ACC112 (cell line): ENCODE data around the gene ADAMTS8.

Experiments
- H2AFZ ChIP-seq: fragments of 200-600 bp; sonication (generic); one replicate; pipeline ENCODE4 v1.6.0; 2017; ENCODE audit warnings: antibody characterized with exemption, low read length; ENCODE audit not compliant: unreplicated experiment
- H3K27ac ChIP-seq: fragments of 200-600 bp; sonication (generic); 2 replicates; pipeline ENCODE4 v1.5.1; 2014; ENCODE audit warnings: low read depth, mild to moderate bottlenecking, antibody characterized with exemption, low read length, moderate library complexity
- H3K27me3 ChIP-seq: fragments of 200-600 bp; sonication (generic); 2 replicates; pipeline ENCODE4 v1.6.1; 2014; ENCODE audit warnings: mild to moderate bottlenecking, antibody characterized with exemption, low read length, moderate library complexity, mixed read lengths; ENCODE audit not compliant: insufficient read depth
- H3K36me3 ChIP-seq: fragments of 200-600 bp; sonication (generic); 2 replicates; pipeline ENCODE4 v1.6.1; 2016; ENCODE audit warnings: mild to moderate bottlenecking, antibody characterized with exemption, low read length, moderate library complexity, mixed read lengths; ENCODE audit not compliant: insufficient read depth
- H3K4me1 ChIP-seq: fragments of 200-600 bp; sonication (generic); one replicate; pipeline ENCODE4 v1.6.1; 2016; ENCODE audit warnings: low read length, mixed read lengths; ENCODE audit not compliant: insufficient read depth, unreplicated experiment, control insufficient read depth
- H3K4me3 ChIP-seq: fragments of 200-600 bp; sonication (generic); 2 replicates; pipeline ENCODE4 v1.5.1; 2014; ENCODE audit warnings: mild to moderate bottlenecking, low read depth, low read length
- H3K79me2 ChIP-seq: fragments of 200-600 bp; sonication (generic); one replicate; pipeline ENCODE4 v1.6.0; 2016; ENCODE audit warnings: low read length; ENCODE audit not compliant: control insufficient read depth, unreplicated experiment, insufficient read depth

Gene ADAMTS8

DNA sequence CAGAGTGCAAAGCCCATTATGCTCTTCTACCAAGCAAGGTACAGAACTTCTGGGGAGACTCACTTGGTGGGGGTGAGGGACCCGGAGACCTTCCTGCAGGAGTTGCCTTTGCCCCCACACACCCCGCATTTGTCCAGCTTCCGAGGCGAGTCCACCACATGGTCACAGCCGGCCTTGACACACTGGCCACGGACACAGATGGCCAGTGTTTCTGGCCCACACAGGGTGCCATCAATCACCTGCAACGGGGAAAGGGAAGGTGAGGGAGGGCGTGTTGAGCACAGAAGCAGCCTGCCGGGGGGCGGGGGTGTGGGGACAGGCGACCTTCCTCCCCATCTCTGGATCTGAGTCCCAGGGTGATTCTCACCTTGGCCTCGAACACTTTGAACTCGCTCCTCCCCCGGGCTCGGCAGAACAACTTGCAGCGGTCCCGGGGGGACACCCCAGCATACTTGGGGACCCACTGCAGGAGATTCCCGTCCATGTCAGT, 20.0 kb downstream of the ADAMTS8 start:
- Histone ChIP-seq H3K36me3 (no peaks in the 10 kb centered on the region), H3K4me3 (no peak overlapping the region), H3K27ac (no peak overlapping the region), H3K4me1 (peaks cover 21% of the 10 kb centered on the region), H3K27me3 (peaks cover 3% of the 10 kb centered on the region; the same call in 1 of the 2 replicates), H3K79me2 (no peaks in the 10 kb centered on the region), H2AFZ (peak overlapping the region; percentile 13)

DNA sequence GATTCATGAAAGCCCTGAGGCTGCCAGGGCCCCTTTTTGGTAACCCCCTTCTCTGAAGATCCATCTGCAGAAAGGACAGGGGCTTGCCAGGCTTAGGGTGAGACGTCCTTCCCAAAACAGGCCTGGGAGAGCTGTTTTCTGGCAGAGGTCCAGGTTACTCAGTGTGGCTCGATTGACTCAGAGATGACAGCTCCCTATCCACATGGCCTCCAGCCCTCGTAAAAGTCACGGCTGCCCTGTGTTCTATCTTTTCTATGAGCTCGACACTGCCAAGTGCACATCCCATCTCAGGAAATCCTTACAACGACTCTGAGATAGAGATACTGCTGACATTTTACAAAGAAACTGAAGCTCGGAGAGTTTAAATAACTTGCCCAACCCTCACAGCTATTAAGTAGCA, 20.4 kb downstream of the ADAMTS8 start:
- H2AFZ ChIP-seq, result peak overlapping the region; percentile 13
- peaks cover 3% of the 10 kb centered on the region; the same call in 1 of the 2 replicates for H3K27me3 ChIP-seq
- H3K27ac ChIP-seq, result no peak overlapping the region
- H3K79me2 ChIP-seq, result no peaks in the 10 kb centered on the region
- peaks cover 22% of the 10 kb centered on the region for H3K4me1 ChIP-seq
- no peak overlapping the region for H3K4me3 ChIP-seq
- H3K36me3 ChIP-seq, result no peaks in the 10 kb centered on the region

DNA sequence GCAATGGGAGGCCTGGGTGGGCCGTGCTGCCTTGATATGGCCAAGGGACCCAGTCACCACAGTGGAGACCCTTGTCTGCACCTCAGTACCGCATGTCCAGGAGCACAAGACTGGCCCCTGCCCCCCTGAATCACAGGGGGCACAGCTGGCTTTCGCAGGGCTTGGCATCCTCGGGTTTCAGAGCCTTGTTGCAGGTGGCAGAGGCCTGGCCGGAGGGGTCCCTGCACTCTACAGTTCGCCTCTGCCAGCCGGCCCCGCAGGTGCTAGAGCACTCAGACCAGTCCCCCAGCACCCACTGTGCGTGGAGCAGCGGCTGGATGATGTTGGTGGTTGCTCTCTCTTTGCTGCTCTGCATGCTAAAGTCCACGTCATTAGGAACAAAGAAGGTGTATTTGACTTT, 23.0 kb downstream of the ADAMTS8 start:
- H3K4me3 ChIP-seq, result no peak overlapping the region
- peaks cover 39% of the 10 kb centered on the region for H3K4me1 ChIP-seq
- no peaks in the 10 kb centered on the region for H3K79me2 ChIP-seq
- no peak overlapping the region for H2AFZ ChIP-seq
- H3K36me3 ChIP-seq, result no peaks in the 10 kb centered on the region
- no peaks in the 10 kb centered on the region for H3K27me3 ChIP-seq
- no peak overlapping the region for H3K27ac ChIP-seq

DNA sequence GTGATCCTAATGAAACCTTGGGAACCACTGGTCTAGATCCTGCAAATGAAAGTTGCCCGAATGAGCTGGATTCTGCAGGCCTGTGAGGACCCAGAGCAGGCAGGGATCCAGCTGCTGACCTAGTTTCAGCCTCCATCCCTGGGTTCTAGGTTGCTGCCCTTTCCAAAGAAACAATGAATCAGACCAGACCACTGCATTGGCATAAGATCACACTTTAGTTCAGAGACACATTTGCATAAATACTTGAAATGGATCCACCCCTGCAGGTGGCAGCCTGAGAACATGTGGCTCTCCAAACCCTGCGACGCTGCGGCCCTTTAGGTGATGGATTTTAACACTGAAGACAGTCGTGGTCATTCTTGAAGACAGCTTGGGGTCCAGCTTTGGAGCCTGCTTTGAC, 23.7 kb downstream of the ADAMTS8 start:
- H3K4me3 ChIP-seq, result no peak overlapping the region
- no peaks in the 10 kb centered on the region for H3K79me2 ChIP-seq
- H3K4me1 ChIP-seq, result peaks cover 44% of the 10 kb centered on the region
- no peak overlapping the region for H2AFZ ChIP-seq
- no peaks in the 10 kb centered on the region for H3K27me3 ChIP-seq
- no peaks in the 10 kb centered on the region for H3K36me3 ChIP-seq
- H3K27ac ChIP-seq, result no peak overlapping the region

DNA sequence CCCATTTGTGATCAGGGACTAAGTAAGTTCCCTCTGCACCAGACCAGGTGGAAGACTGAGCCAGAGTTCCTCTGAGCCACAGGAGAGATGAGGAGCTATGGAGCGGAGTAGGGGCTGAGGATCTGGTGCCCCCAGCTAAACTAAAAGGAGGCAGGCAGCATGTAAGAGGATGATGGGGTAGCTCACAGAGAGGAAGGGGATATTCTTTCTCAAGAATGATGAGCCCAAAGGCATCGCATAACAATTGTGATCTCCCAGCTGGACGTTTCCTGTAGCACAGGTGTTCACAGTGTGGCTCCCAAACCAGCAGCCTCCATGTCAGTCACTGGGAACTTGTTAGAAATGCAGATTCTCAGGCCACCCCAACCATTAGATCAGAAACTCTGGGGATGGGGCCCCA, 24.4 kb downstream of the ADAMTS8 start:
- Histone ChIP-seq H3K27ac (no peak overlapping the region), H2AFZ (no peak overlapping the region), H3K79me2 (no peaks in the 10 kb centered on the region), H3K4me1 (peaks cover 44% of the 10 kb centered on the region), H3K27me3 (no peaks in the 10 kb centered on the region), H3K4me3 (no peak overlapping the region), H3K36me3 (no peaks in the 10 kb centered on the region)

DNA sequence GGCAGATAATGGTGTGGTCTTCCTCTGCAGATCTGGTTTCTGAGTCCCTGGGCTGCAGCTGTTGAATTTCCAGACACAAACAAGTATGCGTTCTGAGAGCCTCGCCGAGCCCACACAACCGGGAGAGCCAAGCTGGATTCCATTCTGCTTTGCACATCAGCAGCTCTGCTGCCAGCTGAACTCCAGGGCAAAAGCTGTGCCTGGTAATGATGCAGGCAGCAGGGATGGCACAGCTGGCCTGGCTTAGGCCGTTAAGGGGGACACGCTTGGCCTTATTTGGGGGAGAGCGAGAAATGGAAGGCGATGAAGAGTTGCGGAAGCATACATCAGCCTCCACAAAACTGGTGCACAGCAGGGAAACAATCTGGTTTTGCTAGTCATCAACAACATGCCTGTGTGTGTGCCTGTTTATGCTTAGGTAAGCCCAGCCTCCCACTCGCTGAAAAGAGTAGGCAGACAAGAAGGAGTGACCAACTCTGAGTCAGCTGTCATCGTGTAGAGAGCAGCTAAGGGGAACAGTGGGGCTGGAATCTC, 25.1 kb downstream of the ADAMTS8 start:
- Histone ChIP-seq H3K27me3 (no peaks in the 10 kb centered on the region), H3K4me3 (peak overlapping the region; percentile 70), H2AFZ (no peak overlapping the region), H3K4me1 (peaks cover 43% of the 10 kb centered on the region), H3K36me3 (no peaks in the 10 kb centered on the region), H3K79me2 (no peaks in the 10 kb centered on the region), H3K27ac (peak overlapping the region; percentile 52; the same call in 1 of the 2 replicates)

DNA sequence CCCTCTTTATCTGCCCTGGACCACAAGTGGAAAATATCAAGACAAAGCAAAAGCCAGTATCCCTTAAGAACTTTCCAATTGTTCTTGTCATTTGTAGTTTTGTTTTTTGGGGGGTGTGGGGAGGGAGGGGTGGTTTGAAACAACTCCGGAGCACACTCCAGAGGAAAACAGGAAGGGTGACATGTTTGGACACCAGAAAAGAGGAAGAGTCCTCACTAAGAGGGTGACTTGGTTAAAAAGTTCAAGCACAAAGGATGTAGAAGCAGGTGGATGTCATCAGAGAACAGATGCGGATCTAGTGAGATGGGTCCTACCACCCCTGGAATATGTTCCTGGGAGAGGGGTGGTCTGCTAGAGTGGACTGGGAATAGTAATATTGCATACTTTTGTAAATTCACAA, 25.8 kb downstream of the ADAMTS8 start:
- Histone ChIP-seq H2AFZ (no peak overlapping the region), H3K36me3 (no peaks in the 10 kb centered on the region), H3K27me3 (no peaks in the 10 kb centered on the region), H3K79me2 (no peaks in the 10 kb centered on the region), H3K27ac (no peak overlapping the region), H3K4me1 (peaks cover 36% of the 10 kb centered on the region), H3K4me3 (peak overlapping the region; percentile 70)

DNA sequence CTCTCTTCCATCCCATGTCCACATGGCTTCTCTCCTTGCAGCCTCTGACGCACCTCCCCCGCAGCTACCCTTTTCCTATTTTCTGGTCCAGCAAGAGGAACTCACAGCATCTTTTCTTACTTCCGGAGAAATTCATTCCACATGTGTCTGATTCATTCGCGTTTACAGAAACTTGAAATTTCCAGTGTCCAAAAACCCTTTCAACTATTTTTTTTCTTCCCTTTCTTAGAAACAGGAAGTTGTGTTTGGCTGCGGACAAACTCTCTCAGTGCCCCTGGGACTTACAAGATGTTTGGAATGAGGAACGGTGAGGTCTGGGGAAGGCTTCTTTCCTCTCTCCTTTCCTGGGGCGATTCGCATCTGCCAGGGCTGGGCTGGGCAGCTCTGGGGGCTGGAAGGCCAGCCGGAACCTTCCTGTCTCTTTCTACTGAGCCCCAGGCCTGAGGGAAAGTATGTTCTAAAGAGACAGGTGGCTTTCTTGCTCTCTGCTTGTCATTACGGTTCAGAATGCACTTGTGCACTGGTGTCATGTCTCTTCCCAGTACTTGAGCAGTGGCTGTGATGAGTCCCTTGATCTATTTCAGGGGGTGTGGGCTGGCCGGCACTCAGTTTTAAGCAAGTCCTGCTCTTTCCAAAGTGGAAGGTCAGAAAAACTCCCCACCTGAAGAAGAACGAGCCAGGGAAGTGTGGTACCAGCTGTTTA, 27.5 kb downstream of the ADAMTS8 start:
- H2AFZ ChIP-seq, result peak overlapping the region; percentile 5
- peaks cover 33% of the 10 kb centered on the region for H3K4me1 ChIP-seq
- no peaks in the 10 kb centered on the region for H3K36me3 ChIP-seq
- peak overlapping the region; percentile 13 for H3K4me3 ChIP-seq
- H3K27me3 ChIP-seq, result no peaks in the 10 kb centered on the region
- H3K79me2 ChIP-seq, result no peaks in the 10 kb centered on the region
- no peak overlapping the region for H3K27ac ChIP-seq

DNA sequence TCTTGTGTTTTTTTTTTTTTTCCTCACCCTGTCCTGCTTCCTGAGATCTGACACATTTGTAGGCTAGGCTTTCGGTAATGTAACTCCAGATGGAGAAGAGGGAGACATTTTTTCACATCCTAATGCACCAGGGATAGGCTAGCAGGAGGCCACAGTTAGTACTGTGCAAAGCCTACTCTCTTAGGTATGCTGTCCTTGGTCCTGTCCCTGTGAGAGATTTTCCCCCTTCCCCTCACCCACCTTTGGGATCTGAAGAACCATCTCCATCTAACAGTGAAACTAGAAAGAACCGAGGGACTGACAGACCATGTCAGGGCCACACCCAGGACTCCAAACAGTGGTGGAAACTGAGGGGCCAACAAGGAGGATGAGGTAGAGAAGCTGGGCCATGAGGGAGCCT, 29.2 kb downstream of the ADAMTS8 start:
- no peaks in the 10 kb centered on the region for H3K36me3 ChIP-seq
- peaks cover 33% of the 10 kb centered on the region for H3K4me1 ChIP-seq
- no peak overlapping the region for H2AFZ ChIP-seq
- no peak overlapping the region for H3K4me3 ChIP-seq
- H3K27me3 ChIP-seq, result peaks cover 12% of the 10 kb centered on the region; the same call in 1 of the 2 replicates
- H3K79me2 ChIP-seq, result no peaks in the 10 kb centered on the region
- H3K27ac ChIP-seq, result no peak overlapping the region

DNA sequence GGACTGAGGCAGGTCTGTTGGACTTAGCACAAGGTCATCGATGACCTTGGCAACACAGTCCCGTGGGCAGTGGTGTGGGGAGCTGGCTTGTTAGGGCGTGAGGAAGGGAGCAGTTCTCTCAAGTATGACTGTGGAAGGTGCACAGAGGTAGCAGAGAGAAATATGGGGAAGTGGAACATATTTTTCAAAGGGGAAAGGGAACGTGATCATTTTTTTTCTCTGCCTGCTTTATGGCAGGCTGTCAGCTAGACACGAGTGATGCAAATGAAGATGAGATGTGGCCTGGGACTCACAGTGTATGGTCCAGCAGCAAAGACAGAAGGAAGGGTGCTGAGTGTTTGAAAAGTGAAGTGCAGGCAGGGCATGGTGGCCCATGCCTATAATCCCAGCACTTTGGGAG, 30.6 kb downstream of the ADAMTS8 start:
- Histone ChIP-seq H2AFZ (no peak overlapping the region), H3K4me3 (no peak overlapping the region), H3K36me3 (no peaks in the 10 kb centered on the region), H3K4me1 (peaks cover 20% of the 10 kb centered on the region), H3K79me2 (no peaks in the 10 kb centered on the region), H3K27me3 (peaks cover 22% of the 10 kb centered on the region), H3K27ac (no peak overlapping the region)

DNA sequence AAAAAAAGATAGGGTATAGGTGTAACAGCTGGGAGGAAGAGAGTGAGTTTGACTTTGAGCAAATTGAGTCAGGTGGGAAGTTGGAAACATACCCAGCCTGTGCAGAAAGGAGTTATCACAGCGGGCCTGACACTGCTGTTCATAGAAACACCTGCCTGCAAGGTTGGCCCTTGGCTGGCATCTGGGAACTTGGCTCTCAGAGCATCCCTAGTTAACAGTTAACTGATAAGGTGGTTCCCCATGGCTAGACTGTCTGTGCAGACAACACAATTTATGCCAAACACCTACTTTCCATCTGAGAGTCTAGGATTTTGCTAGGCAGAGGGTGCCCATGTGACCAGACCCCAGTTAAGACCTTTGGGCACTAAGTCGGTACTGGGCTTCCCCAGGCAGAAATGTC, 31.4 kb downstream of the ADAMTS8 start:
- Histone ChIP-seq H3K79me2 (no peaks in the 10 kb centered on the region), H3K27me3 (peaks cover 28% of the 10 kb centered on the region), H2AFZ (no peak overlapping the region), H3K4me3 (no peak overlapping the region), H3K4me1 (peaks cover 15% of the 10 kb centered on the region), H3K27ac (no peak overlapping the region), H3K36me3 (no peaks in the 10 kb centered on the region)
